ENCODE measurements around the gene ZSCAN25. TPM values are rescaled to one million over a fixed set of nuclear protein-coding genes. Genes with fewer than 3 reads are reported as not detected.
A peak's percentile ranks its signal among the peaks of the same experiment; 100 is the strongest.

ZSCAN25 gene
- total RNA-seq, 2 experiments from 2014 or later, result 29.7 to 30.1 TPM

DNA sequence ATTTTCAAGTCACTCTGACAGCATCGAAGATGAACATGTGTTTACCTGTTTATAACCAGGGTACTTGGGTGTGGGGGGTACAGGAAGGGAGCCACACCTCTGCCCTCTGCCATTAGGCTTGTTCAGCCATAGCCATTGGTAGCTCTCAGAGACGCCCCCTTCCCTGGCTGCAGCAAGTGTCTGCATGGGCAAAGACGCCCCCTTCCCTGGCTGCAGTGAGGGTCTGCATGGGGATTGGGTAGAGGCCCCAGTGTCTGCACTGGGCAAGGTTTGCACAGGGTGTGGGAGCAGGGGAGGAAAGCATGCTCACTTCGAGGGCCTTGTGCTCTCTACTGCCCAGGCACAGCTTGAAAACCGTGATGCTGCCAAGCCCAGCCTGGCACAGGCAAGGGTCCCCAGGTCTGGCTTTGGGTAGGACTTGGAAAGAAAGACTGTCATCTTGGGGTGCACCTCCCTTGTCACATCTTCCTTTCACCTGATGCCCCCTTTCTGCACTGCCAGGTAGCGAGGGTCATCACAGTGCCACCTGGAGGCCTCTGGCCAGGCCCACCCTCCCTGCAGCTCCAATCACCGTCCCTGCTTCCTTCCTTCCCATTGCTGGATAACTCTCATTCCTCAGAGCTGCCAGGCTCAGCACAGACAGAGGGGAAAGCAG is 15.0 kb upstream of the ZSCAN25 start:
- Mint-ChIP-seq H3K4me3 (no peak overlapping the region), H3K27ac (no peak overlapping the region), H3K36me3 (no peaks in the 10 kb centered on the region), H3K27me3 (no peaks in the 10 kb centered on the region), H3K4me1 (peaks cover 6% of the 10 kb centered on the region), H3K9me3 (no peaks in the 10 kb centered on the region)
- DNase-seq, result no peak

DNA sequence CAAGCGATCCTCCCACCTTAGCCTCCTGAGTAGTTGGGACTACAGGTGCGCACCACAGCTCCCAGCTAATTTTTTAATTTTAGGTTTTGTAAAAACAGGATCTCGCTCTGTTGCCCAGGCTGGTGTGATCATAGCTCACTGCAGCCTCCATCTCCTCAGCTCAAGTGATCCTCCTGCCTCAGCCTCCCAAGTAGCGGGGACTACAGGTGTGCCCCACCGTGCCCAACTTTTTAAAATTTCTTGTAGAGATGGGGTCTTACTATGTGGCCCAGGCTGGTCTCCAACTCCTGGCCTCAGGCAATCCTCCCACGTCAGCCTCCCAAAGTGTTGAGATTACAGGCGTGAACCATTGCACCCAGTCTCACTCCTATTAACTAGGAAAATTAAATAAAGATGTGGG is 11.2 kb upstream of the ZSCAN25 start:
- no peak overlapping the region for H3K4me3 Mint-ChIP-seq
- H3K27ac Mint-ChIP-seq, result no peak overlapping the region
- no peak for DNase-seq
- H3K27me3 Mint-ChIP-seq, result no peaks in the 10 kb centered on the region
- no peaks in the 10 kb centered on the region for H3K36me3 Mint-ChIP-seq
- H3K9me3 Mint-ChIP-seq, result no peaks in the 10 kb centered on the region
- peaks cover 6% of the 10 kb centered on the region for H3K4me1 Mint-ChIP-seq

DNA sequence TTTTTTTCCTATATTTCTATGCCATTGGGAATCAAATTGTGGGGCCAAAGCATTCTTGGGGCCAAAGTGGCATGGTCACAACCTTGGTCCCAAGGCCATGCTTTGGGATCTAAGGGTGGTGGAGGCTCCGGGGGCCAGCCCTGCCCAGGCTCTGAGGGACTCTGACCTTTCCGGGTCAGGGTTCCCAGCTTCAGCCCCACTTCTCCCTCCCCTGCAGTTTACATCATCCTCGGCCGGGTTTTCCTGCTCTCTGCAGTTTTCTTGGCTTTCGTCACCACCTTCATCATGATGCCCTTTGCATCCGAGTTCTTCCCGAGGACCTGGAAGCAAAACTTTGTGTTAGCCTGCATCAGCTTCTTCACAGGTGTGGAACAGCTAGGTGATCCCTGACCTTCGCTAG is 10.2 kb upstream of the ZSCAN25 start:
- no peaks in the 10 kb centered on the region for H3K27me3 Mint-ChIP-seq
- peaks cover 6% of the 10 kb centered on the region for H3K4me1 Mint-ChIP-seq
- no peak overlapping the region for H3K4me3 Mint-ChIP-seq
- no peaks in the 10 kb centered on the region for H3K36me3 Mint-ChIP-seq
- no peaks in the 10 kb centered on the region for H3K9me3 Mint-ChIP-seq
- H3K27ac Mint-ChIP-seq, result no peak overlapping the region
- DNase-seq, result no peak

DNA sequence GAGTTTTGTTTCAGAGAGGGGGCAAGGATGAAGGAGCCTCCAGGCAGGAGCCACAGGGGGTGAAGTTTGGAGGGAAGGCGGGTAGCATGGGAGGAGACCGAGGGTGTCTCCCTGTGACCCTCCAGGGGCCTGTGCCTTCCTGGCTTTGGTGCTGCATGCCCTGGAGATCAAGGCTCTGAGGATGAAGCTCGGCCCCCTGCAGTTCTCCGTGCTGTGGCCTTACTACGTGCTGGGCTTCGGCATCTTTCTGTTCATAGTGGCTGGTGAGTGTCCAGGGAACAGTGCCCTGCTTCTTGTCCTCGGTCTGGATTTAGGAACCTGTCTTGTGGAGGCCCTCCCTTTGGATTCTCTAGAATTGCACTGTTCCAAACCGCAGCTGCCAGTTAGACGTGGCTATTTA is 9.2 kb upstream of the ZSCAN25 start:
- H3K36me3 Mint-ChIP-seq, result no peaks in the 10 kb centered on the region

DNA sequence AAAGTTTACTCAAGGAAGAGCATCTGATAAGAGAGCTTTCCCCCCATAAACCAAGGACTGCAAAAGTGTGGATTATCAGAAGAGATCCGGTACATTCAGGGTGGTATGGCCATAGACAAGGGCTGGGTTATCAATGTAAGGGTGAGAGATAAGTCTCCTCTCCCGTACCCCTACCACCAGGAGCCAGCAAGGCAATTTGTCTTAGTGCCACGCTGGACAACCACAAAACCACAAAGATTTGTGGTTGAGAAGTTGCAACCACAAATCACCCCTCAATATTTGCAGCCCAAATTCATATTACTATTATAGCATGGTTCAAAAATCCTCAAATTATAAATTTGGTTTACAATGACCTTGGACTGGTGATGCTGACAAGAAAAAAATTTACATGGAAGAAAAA is 2.3 kb upstream of the ZSCAN25 start:
- H3K27me3 Mint-ChIP-seq, result no peaks in the 10 kb centered on the region
- peaks cover 26% of the 10 kb centered on the region for H3K36me3 Mint-ChIP-seq
- no peak for DNase-seq
- H3K4me3 Mint-ChIP-seq, result no peak overlapping the region
- H3K9me3 Mint-ChIP-seq, result no peaks in the 10 kb centered on the region
- no peak overlapping the region for H3K27ac Mint-ChIP-seq
- peaks cover 35% of the 10 kb centered on the region for H3K4me1 Mint-ChIP-seq

More for the DNA sequence above, 9.2 kb upstream of the ZSCAN25 start:
- H3K9me3 Mint-ChIP-seq, result no peaks in the 10 kb centered on the region
- H3K27me3 Mint-ChIP-seq, result no peaks in the 10 kb centered on the region
- H3K27ac Mint-ChIP-seq, result no peak overlapping the region
- peaks cover 5% of the 10 kb centered on the region for H3K4me1 Mint-ChIP-seq
- no peak for DNase-seq
- H3K4me3 Mint-ChIP-seq, result no peak overlapping the region

DNA sequence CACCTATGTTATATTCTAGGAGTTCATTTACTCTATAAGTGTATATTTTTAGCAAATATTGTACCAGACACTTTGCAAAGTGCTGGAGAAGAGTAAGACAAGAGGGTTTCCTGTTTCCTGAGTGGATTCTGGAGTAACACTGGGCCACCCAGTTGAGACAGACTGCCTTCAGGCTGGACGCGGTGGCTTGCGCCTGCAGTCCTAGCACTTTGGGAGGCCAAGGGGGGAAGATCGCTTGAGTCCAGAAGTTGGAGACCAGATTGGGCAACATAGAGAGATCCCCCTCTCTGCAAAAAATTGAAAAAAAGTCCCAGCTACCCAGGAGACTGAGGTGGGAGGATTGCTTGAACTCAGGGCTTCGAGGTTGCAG is 772 bp upstream of the ZSCAN25 start:
- no peak for DNase-seq
- Mint-ChIP-seq H3K36me3 (peaks cover 38% of the 10 kb centered on the region), H3K4me3 (peak overlapping the region; percentile 92)

DNA sequence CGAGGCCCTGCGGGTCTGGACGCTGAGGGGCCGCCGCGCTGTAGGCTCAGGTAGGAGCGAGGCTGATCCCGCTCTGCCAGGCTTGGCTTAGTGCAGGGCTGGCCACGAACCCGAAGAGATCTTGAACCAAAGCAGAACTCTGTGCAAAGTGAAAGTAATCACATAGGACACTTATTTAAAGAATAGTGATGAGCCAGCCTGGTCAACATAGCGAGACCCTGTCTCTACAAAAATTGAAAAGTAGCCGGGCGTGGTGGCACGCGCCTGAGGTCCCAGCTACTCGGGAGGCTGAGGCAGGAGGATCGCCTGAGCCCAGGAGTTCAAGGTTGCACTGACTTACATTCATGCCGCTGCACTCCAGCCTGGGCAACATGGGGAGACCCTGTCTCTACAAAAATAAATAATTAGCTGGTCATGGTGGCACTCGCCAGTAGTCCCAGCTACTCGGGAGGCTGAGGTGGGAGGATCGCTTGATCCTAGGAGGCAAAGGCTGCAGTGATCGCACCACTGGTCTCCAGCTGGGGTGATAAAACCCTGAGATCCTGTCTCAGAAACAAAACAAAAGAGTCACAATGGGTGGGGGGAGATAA is 541 bp downstream of the ZSCAN25 start:
- H3K4me3 Mint-ChIP-seq, result peak overlapping the region; percentile 92
- DNase-seq, result no peak
- peaks cover 57% of the 10 kb centered on the region for H3K4me1 Mint-ChIP-seq
- peaks cover 48% of the 10 kb centered on the region for H3K36me3 Mint-ChIP-seq
- H3K27ac Mint-ChIP-seq, result peak overlapping the region; percentile 95
- H3K9me3 Mint-ChIP-seq, result no peaks in the 10 kb centered on the region
- no peaks in the 10 kb centered on the region for H3K27me3 Mint-ChIP-seq

More for the DNA sequence above, 772 bp upstream of the ZSCAN25 start:
- H3K27me3 Mint-ChIP-seq, result no peaks in the 10 kb centered on the region
- H3K4me1 Mint-ChIP-seq, result peaks cover 45% of the 10 kb centered on the region
- no peaks in the 10 kb centered on the region for H3K9me3 Mint-ChIP-seq
- H3K27ac Mint-ChIP-seq, result peak overlapping the region; percentile 95

DNA sequence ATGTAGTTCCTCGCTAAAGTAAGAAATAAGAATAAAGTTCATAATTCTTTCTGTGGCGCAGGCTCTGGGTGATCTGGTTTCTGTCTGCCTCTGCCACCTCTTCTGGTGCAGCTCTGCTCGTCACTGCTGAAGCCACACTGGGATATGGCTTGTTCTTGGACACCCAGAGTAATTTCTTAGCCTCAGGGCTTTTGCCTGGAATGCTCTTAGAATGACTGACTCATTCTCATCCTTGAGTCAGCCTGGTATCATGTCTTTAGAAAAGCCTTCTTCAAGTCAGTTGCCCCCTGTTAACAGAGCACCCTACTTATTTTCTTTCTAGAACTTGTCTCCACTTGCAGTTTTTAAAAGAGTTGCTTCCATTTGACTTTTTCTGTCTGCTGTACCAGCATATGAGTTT is 2.0 kb downstream of the ZSCAN25 start:
- H3K9me3 Mint-ChIP-seq, result no peaks in the 10 kb centered on the region
- peak overlapping the region; percentile 95 for H3K27ac Mint-ChIP-seq
- H3K4me3 Mint-ChIP-seq, result peak overlapping the region; percentile 92
- peaks cover 71% of the 10 kb centered on the region for H3K4me1 Mint-ChIP-seq
- H3K27me3 Mint-ChIP-seq, result no peaks in the 10 kb centered on the region
- DNase-seq, result no peak
- H3K36me3 Mint-ChIP-seq, result peaks cover 62% of the 10 kb centered on the region

DNA sequence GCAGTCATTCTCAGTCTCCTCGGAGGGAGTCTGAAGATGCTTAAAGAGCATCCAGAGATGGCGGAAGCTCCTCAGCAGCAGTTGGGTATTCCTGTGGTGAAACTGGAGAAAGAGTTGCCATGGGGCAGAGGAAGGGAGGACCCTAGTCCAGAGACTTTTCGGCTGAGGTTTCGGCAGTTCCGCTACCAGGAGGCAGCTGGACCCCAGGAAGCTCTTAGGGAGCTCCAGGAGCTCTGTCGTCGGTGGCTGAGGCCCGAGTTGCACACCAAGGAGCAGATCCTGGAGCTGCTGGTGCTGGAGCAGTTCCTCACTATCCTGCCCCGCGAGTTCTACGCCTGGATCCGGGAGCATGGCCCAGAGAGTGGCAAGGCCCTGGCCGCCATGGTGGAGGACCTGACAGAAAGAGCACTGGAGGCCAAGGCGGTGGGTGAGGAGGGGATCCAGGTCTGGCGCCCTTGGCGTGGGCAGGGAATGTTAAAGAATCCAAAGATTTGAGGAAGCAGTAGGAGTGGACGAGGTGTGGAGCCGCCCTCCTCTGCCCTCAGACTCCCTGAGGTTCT is 2.9 kb downstream of the ZSCAN25 start:
- peaks cover 72% of the 10 kb centered on the region for H3K36me3 Mint-ChIP-seq
- peak overlapping the region; percentile 21 for H3K27ac Mint-ChIP-seq
- H3K4me1 Mint-ChIP-seq, result peaks cover 80% of the 10 kb centered on the region
- peaks cover 3% of the 10 kb centered on the region for H3K27me3 Mint-ChIP-seq
- DNase-seq, result no peak
- H3K4me3 Mint-ChIP-seq, result no peak overlapping the region
- no peaks in the 10 kb centered on the region for H3K9me3 Mint-ChIP-seq

DNA sequence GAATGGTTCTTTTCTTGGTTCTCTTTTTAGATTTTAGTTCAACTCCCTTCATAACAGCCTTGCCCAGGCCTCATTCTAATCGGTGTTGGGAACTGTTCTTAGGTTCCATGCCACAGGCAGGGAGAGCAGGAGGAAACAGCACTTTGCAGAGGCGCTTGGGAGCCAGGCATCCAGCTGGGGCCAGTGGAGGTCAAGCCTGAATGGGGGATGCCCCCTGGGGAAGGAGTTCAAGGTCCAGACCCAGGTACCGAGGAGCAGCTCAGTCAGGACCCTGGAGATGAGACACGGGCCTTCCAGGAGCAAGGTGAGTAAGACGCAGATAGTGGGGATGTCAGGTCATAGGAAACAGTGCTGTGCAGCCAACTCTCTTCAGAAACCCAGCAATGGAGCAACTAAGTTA is 4.5 kb downstream of the ZSCAN25 start:
- Mint-ChIP-seq H3K4me3 (no peak overlapping the region), H3K27me3 (peaks cover 3% of the 10 kb centered on the region), H3K4me1 (peaks cover 85% of the 10 kb centered on the region), H3K9me3 (no peaks in the 10 kb centered on the region), H3K27ac (peak overlapping the region; percentile 99), H3K36me3 (peaks cover 88% of the 10 kb centered on the region)
- DNase-seq, result no peak

DNA sequence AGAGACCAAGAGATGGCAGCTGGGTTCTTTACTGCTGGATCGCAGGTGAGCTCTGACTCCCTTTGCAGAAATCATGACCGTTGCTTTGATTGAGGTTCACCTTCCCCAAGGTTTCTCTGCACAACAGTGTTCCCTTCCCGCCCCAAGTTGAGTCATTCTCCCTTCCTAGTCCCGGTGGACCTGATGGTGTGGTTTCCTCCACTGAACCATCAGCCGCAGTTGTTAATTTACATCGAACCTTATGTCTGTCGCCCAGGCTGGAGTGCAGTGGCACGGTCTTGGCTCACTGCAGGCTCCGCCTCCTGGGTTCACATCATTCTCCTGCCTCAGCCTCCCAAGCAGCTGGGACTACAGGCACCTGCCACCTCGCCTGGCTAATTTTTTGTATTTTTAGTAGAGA is 5.8 kb downstream of the ZSCAN25 start:
- H3K4me3 Mint-ChIP-seq, result peak overlapping the region; percentile 88
- H3K27ac Mint-ChIP-seq, result peak overlapping the region; percentile 99
- peaks cover 90% of the 10 kb centered on the region for H3K4me1 Mint-ChIP-seq
- no peak for DNase-seq
- peaks cover 89% of the 10 kb centered on the region for H3K36me3 Mint-ChIP-seq
- H3K27me3 Mint-ChIP-seq, result peaks cover 3% of the 10 kb centered on the region
- H3K9me3 Mint-ChIP-seq, result no peaks in the 10 kb centered on the region

DNA sequence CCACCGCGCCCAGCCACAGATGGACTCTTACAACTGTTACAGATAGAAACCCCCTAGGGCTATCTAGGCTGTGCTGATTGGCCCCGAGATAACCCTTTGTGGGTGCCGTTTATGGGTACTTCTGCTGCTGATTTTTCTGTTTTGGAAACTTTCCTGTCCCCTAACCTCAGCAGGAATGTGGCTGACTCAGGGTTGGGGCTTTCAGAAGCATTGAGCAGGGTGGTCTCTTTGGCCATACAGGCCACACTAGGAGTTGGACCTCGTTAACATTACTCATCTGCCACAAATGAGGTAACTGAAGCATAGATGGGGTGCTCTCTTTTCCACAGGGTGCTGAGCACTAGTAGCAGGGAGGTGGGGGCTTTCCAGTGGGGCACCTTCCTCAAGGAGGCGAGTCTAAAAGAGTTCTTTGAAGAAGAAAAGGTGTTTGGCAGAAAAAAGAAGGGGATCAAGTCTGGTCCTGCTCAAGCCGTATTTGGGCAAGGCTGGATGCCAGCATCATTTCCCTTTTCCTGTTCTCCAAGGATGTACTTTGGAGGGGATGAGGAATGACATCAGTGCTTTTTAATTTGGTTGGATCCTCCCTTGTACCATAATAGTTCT is 6.4 kb downstream of the ZSCAN25 start:
- peaks cover 85% of the 10 kb centered on the region for H3K36me3 Mint-ChIP-seq
- H3K4me3 Mint-ChIP-seq, result peak overlapping the region; percentile 88
- peak overlapping the region; percentile 99 for H3K27ac Mint-ChIP-seq
- peak; percentile 61 for DNase-seq
- no peaks in the 10 kb centered on the region for H3K9me3 Mint-ChIP-seq
- peaks cover 85% of the 10 kb centered on the region for H3K4me1 Mint-ChIP-seq
- peaks cover 3% of the 10 kb centered on the region for H3K27me3 Mint-ChIP-seq

DNA sequence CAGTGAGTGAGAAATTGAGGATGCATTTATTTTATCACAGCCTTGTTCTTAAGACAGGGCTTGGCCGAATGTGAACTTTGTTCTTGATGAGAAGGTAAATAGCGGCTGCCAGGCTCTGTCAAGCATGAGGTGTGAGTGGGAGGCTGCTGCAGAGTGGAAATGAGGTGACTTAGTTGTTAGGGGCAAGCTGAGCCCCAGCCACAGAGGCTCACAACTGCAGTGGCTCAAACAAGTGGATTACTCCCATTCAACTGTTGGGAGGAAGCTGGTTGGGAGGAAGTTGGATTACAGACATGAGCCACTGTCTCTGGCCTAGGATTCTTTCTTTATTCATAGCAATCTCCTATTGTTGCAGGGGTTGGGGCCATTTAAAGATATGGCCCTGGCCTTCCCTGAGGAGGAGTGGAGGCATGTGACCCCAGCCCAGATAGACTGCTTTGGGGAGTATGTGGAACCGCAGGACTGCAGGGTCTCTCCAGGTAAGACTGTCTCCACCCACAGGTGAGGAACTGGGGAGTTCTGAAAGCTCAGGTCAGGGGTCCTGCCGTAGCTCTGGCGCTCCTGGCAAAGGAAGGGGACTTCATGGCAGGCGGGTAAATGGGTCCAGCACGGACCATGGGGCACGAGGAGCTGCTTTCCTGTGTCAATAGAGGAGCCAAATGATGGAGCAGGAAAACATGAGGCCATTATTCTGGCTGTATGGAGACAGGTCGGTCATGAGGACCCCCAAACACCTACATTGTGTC is 7.1 kb downstream of the ZSCAN25 start:
- Mint-ChIP-seq H3K4me3 (peak overlapping the region; percentile 88), H3K9me3 (no peaks in the 10 kb centered on the region), H3K36me3 (peaks cover 84% of the 10 kb centered on the region)

DNA sequence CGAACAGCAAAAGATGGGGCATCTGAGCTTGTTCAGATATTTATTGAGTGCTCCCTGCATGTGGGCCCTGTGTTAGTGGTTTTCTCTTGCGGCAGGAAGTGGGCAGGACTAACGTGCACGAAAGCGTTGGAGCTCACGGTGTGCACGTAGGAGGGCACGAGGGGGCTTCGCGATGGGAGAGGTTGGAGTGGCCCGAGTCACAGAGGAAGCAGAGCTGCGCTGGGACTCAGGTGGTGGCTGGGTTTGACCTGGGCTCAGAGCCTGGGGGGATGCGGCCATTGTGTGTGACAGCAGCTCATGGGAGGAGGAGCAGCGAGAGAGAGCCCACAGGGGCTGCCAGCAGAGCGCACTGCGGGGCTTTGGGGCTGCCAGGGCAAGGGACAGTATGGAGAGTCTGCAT is 7.7 kb downstream of the ZSCAN25 start:
- DNase-seq, result peak; percentile 87
- Mint-ChIP-seq H3K27ac (peak overlapping the region; percentile 99), H3K9me3 (no peaks in the 10 kb centered on the region)

More for the DNA sequence above, 7.1 kb downstream of the ZSCAN25 start:
- Mint-ChIP-seq H3K4me1 (peaks cover 84% of the 10 kb centered on the region), H3K27ac (peak overlapping the region; percentile 99), H3K27me3 (peaks cover 3% of the 10 kb centered on the region)
- peak; percentile 60 for DNase-seq

DNA sequence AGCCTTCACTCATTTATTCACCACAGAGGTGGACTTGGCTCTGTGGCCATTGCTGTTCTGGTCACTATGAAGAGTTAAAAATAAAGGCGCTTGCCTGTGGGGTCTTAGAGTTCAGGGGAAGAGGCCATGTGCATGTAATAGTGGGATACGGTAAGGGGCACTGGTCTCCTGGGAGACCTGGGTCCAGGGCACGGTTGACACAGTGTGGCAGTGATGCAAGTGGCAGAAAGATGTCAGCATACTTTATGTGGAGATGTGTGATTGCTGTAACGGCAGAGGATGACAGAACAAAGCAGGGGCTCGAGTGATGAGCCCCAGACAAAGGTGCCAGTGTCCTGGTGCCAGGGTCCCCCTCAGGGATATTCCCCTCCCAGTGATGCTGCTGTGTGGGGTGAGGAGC is 8.6 kb downstream of the ZSCAN25 start:
- Mint-ChIP-seq H3K9me3 (no peaks in the 10 kb centered on the region), H3K4me1 (peaks cover 81% of the 10 kb centered on the region), H3K36me3 (peaks cover 76% of the 10 kb centered on the region), H3K27me3 (peaks cover 3% of the 10 kb centered on the region), H3K27ac (peak overlapping the region; percentile 99), H3K4me3 (peak overlapping the region; percentile 88)
- DNase-seq, result no peak

More for the DNA sequence above, 7.7 kb downstream of the ZSCAN25 start:
- Mint-ChIP-seq H3K36me3 (peaks cover 78% of the 10 kb centered on the region), H3K27me3 (peaks cover 3% of the 10 kb centered on the region), H3K4me3 (peak overlapping the region; percentile 88), H3K4me1 (peaks cover 80% of the 10 kb centered on the region)
